GM18519 (cell line): Measurements from ENCODE around the gene SLC25A46.
"Not testable (repeated sequence)": the region's sequence is repeated elsewhere in the genome, so short reads cannot be mapped to it uniquely, and the experiment has no call there.

Experiments
- ATAC-seq: cut with Tn5 transposase; IDR thresholded peaks from one replicate; pipeline ENCODE4 v1.9.1; 2021; ENCODE audit warnings: mild to moderate bottlenecking, moderate library complexity; ENCODE audit not compliant: unreplicated experiment, low FRiP score

SLC25A46 gene

DNA sequence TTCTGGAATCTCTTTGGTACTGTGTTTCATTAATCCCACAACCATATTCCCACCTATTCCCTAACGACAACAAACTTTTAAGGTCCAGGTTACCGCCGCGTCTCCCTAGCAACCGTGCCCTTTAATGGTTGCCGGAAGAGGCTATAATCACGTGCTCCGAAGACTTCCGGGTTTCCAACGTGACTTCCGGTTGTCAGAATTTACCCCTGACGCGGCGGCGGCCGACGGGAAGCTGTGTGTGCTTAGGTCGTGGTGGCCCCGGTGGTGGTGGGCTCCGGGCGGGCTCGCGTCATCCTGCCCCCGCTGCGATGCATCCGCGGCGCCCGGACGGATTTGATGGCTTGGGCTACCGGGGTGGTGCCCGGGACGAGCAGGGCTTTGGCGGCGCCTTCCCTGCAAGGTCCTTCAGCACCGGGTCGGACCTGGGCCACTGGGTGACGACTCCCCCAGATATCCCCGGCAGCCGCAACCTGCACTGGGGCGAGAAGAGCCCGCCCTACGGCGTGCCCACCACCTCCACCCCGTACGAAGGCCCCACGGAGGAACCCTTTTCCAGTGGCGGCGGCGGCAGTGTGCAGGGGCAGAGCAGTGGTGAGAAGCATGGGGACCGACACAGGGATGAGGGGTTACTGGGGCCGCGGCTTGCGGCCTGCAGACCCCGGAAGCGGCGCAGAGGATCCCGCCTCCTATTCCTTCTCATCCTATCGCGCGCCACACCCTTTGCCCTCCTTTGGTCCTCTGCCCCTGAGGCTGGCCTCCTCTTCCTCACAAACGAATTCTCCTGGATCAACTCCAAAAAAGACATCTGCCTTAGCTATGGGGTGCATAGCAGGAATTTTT, at the start of gene SLC25A46:
SLC25A46 (plus strand) TSS at position 196 of the 840 bp plus-strand sequence; CDS start at position 309, 113 bp downstream.
- ATAC-seq = peak; percentile 92

DNA sequence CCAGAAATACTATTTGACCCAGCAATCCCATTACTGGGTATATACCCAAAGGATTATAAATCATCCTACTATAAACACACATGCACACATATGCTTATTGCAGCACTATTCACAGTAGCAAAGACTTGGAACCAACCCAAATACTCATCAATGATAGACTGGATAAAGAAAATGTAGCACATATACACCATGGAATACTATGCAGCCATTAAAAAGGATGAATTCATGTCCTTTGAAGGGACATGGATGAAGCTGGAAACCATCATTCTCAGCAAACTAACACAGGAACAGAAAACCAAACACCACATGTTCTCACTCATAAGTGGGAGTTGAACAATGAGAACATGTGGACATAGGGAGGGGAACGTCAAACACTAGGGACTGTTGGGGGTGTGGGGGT, 48.2 kb upstream of the SLC25A46 start:
- not testable (repeated sequence) for ATAC-seq

DNA sequence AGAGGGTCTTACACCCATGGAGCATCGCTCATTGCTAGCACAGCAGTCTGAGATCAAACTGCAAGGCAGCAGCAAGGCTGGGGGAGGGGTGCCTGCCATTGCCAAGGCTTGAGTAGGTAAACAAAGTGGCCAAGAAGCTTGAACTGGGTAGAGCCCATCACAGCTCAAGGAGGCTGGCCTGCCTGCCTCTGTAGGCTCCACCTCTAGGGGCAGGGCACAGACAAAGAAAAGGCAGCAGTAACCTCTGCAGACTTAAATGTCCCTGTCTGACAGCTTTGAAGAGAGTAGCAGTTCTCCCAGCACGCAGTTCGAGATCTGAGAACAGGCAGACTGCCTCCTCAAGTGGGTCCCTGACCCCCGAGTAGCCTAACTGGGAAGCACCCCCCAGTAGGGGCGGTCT, 46.1 kb upstream of the SLC25A46 start:
- ATAC-seq = not testable (repeated sequence)

DNA sequence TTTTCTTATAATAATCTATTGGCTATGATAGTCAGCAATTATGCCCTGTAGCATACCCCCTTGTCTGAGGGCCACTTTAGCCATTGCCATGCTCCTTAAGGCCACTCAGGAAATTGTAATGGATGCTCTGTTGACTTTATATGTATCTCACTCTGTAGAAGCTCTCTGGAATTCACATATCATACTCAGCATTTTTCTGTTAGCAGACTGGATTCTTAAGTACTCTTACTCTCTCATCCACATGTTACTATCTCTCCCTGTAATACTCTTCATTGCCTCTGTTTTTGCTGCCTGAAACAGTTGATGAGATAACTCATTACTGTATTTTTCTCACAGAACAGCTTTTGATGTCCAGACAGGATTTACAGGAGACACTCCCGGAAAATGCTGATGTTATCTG, 36.5 kb upstream of the SLC25A46 start:
- ATAC-seq = no peak

DNA sequence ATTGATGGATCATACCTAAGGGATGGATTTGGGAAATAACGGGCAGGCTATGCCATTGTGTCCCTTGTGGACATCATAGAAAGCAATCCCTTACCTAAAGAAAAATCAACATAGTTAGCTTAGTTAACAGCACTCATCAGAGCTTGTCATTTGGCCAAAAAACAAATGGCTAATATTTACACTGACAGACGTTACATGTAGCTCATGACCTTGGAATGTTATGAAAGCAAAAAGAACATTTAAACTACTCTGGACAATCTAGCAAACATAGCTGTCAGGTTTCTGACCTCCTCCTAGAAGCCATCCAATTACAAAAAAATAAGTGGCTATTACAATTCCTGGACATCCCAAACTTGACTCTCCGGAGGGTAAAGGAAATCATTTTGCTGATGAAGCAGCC, 36.1 kb upstream of the SLC25A46 start:
- no peak for ATAC-seq

DNA sequence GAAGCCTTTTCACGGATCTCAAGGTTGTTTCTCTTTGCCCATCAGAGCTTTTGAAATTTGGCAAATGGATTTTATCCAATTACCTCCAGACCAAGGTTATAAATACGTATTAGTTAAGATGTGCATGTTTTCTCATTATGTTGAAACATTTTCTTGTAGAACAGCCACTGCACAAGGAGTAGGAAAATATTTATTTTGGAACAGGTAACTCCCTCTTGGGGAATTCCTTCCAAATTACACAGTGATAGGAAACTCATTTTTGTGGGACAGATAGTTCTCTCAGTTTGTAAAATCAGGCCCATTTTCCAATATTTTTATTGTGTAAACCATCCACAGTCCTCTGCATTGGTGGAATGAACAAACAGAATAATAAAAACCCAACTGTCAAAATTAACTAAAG, 35.3 kb upstream of the SLC25A46 start:
- no peak for ATAC-seq

DNA sequence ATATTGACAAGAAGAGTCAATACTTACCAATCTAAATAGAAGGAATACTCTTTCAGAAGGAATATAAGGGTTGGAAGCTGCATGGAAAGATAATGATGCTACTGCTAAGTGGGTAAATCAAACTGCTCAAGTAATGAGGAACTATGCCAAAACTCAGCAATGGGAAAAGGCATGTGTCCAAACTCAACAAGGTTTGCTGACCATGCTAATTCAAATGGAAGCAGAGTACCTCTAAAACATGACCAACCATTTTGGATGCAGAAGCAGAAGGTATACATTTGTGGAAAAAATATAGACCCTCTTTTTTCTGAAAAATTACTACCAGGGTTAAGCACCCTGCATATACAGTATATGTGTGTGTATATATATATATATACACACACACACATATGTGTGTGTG, 33.5 kb upstream of the SLC25A46 start:
- no peak for ATAC-seq

DNA sequence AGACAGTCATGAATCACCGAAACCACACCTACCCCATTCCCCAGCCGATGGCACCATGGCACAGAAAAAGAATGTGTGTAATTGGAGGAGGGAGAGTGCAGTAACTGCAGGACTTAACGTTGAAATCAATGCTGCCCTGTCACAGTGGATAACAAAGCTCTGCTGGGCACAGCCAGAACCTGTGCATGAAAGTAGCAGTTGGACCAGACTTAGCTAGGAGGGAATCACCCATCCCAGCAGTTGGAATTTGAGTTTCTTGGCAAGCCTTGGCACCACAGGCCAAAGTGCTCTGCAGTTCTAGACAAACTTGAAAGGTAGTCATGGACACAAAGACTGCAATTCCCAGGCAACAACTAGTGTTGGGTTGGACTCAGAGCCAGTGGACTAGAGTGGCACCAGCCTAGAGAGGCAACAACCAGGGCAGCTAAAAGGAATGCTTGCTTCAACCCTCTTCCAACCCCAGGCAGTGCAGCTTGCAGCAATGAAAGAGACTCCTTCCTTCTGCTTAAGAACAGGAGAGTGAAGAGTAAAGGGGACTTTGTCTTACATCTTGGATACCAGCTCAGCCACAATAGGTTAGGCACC, 31.5 kb upstream of the SLC25A46 start:
- no peak for ATAC-seq

DNA sequence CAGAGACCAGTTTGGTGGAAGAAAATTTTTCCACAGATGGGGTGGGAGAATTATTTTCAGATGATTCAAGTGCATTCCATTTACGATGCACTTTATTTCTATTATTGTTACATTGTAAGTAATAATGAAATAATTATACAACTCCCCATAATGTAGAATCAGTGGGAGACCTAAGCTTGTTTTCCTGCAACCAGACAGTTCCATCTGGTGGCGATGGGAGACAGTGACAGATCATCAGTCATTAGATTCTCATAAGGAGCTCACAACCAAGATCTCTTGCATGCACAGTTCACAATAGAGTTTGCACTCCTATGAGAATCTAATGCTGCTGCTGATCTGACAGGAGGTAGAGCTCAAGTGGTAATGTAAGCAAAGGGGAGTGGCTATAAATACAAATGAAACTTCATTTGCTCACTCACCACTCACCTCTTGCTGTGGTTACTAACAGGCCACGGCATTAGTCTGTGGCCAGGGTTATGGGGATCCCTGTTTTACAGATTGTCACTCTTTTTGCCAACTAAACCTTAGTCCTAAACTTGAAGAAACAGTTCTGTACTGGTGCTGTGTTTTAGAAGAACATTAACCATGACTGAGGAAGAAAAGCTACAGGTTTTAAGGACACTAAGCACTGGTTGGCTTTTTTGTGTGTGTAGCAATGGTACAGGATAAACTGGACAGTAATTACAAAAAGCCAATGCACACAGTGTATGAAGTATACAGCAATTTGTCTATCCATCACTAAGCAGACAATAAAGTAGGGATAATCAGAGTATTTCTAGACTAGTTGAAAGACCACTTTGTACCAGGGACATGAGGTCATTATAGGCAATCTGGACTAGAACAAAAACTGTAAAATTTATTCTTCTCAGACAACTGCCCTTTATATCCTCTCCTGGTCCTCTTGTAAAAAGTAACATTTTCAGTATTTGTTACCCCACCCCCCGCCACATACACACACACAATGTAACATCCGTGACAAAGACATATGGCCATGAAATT, 22.3 kb upstream of the SLC25A46 start:
- ATAC-seq = peak; percentile 52

DNA sequence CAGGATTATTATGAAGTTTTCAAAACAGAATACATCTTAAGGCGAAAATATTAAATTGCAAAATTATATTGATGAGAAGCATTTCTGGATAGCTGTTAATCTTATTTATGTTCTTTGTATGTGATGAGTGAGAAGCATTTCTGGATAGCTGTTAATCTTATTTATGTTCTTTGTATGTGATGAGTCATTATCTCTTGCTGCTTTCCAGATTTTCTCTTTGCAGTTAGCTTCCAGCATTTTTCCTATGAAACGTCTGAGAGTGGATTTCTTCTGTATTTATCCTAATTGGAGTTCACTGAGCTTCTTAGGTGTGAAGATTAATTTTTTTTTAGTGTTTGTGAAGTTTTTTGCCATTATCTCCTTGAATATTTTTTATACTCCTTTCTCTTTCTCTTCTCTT, 20.5 kb upstream of the SLC25A46 start:
- no peak for ATAC-seq

DNA sequence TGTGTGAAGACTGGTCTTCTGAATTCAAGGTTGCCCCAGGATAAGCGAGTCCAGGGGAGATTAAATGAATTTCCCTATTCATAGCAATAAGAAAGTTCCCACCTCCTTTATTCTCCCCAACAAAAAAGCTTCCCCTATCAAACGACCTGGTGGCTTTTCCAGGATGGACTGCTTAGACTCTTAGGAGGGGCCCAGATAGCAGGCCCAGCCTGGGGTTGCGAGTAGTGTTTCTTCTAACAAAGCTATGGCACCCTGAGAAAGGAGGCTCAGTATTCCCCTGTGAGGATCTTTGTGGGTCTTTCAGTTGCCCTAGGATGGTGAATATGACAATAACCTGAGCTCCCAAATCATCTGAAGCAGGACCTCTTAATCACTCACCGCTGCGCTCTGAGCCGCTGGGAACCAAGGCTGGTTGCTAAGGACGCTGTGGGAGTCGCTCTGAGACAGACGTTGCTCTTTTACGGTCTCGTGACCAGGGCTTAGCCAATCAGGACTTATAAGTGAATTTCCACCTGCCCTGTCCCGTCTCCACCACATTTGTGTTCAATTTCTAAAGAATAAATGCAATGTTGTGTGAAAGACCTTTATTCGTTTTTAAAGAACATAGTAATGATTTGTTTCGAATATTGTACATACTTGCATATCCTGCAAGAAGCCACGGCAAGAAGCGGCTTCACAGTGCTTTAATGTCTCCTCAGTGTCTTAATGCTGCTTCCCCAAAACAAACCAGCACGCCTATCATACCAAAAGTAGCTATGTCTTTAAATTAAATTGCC, 12.4 kb upstream of the SLC25A46 start, which contains the start of gene TMEM232:
TMEM232 (minus strand) TSS at position 423 of the 776 bp plus-strand sequence. CDS start 59,319 bp downstream, outside the sequence.
- ATAC-seq = peak; percentile 98

DNA sequence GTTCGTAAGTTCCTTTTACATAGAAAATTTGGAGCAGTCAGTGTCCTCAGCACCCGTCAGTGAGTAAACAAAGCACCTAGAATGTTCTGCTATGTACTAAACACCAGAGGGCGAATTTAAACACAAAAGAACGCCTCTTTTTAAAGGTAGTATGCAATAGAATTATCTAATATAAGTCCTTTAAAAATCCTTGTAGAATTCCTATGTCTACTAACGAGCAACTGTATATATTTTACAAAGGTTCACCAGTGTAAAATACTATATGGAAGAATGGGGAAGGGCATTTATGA, 11.8 kb upstream of the SLC25A46 start:
- ATAC-seq = peak; percentile 11

DNA sequence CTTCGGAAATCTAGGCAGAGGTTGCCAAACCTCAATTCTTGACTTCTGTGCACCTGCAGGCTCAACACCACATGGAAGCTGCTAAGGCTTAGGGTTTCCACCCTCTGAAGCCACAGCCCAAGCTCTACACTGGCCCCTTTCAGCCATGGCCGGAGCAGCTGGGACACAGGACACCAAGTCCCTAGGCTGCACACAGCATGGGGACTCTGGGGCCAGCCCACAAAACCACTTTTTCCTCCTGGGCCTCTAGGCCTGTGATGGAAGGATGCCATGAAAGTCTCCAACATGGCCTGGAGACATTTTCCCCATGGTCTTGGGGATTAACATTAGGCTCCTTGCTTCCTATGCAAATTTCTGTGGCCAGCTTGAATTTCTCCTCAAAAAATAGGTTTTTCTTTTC, 7.3 kb upstream of the SLC25A46 start:
- ATAC-seq = not testable (repeated sequence)

DNA sequence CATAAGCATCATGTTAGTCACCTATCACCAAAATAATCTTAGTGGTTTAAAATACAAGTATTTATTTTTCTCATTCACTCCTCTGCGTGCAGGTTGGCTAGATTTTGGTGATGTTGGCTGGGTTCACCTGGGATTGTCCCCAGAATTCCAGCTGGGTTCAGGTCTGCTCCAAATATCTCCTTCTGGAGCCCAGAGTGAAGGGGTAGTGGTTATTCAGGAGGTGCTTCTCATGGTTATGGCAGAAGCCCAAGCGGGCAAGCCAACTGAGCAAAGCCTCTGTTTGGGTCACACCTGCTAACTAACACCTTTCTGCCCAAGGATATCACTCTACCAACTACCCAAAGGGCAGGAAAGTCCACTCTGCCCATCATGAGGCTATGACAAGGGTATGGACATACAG, 4.7 kb upstream of the SLC25A46 start:
- no peak for ATAC-seq

DNA sequence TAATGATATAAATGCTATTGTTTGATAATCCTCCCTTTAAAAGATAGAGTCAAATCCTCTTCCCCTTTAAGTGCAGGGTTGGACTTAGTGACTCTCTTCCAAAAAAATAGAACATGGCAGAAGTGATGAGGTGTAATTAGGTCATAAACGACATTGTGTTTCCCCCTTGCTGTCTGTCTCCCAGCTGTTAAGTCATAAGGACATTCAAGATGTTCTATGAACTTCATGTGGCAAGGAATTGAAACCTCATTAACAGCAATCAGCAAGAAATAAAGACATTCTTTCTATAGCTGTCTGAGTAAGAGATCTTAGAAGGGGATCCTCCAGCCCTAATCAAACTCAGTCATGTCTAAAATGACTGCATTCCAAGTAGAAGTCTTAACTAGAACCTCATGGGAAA, 3.3 kb upstream of the SLC25A46 start:
- no peak for ATAC-seq

DNA sequence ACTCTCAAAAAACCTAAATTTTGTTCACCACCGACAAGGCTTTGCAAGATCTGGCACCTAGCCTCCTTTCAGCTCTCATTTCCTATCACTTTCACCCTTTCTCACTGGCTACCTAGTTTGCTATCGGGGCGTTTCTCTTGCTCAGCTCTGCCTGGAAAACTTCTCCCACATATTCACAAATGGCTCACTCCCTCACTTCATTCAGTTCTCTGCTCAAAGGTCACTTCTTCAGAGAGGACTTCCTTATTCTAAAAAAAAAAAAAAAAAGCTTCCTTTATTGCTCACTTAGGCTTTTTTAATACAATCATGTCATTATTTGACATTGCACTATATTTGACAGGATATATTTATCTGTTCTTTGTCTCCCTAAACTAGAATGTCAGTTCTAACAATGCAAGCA, 2.1 kb upstream of the SLC25A46 start:
- ATAC-seq = no peak

DNA sequence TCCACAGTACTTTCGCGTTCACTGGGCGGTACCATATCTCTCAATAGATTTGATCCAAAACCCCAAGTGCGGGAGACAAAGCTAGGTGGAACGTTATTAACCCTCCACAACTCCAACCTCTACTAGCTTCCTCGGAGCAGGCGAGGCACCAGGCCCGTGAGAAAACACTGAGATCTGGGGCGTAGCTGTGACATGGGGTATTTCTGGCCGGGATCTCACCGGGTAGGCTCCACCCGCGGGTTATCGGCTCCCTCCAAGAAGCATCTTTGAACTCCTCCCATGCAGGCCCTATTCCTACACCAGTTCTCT, 350 bp upstream of the SLC25A46 start:
- ATAC-seq = peak; percentile 49

DNA sequence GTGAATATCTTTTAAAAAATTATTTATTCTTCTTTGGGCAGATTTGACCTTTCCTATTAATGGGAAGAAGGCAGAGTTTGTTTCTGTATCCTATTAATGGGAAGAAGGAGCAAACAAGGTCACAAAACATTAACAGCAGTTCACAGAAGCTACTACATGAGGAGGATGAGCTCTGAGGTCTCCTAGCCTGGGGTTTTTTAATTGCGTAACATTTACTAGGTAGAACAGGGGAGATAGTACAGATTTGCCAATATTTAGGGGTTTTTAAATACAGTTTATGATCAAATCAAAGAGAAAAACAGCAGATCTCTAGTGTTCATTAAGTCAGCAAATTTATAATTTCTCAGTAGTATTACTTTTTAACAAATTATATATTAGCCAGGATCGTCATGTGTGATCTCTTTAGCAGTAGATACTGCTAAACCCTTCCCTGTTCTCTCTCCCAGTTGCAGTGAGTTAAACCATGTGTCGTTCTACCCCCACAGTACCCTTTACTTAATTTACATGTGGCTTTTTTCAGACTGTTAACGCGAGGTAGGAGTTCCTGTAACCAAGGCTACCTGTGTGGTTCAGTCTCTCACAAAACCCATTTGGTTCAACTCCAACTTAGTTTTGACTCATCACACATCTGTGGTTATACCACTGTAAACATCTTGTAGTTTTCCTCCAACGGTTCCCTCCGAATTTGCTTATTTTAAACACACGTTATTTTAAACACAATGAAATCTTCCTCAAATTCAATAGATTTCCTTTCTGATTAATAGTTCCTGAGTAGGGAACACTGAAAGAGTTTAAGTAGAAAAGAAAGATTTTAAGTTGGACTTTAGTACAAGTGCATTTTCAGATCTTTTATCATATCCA, 13.3 kb downstream of the SLC25A46 start:
- peak; percentile 97 for ATAC-seq

DNA sequence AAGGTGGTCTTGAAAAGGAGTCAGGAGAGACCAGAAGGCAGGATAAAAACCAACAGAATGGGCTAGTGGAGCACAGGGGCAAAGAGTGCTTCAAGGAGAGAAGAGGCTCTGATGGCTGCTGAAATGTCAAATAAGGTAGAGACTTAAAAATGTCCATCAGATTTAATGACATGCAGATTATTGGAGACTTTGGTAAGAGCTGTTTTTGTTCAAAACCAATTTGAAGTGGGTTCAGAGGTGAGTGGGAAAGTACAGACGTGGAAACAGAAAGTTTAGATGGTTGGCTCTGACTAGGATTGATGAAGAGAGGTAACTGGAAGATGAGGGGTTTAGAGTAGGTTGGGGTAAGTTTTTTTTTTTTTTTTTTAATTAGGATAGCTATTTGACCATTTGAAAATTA, 14.1 kb downstream of the SLC25A46 start:
- ATAC-seq = no peak
